ENCODE measurements around the gene EPG5.

Gene EPG5

GRCh38 chr18:45913276-45913675, 53.9 kb downstream of the EPG5 start:
- no peak for DNase-seq

GRCh38 chr18:45910405-45911023, 56.6 kb downstream of the EPG5 start:
- no peak for DNase-seq

GRCh38 chr18:45901654-45902210, 65.4 kb downstream of the EPG5 start:
- no peak for DNase-seq

GRCh38 chr18:45900623-45901022, 66.5 kb downstream of the EPG5 start:
- DNase-seq, result no peak

- no peak for DNase-seq
Measured at GRCh38 chr18:45896991-45897390, 70.1 kb downstream of the EPG5 start.

- no peak for DNase-seq
Measured at GRCh38 chr18:45896452-45896851, 70.7 kb downstream of the EPG5 start.

GRCh38 chr18:45895339-45895738, 71.8 kb downstream of the EPG5 start:
- DNase-seq, result no peak

GRCh38 chr18:45894818-45895217, 72.3 kb downstream of the EPG5 start:
- no peak for DNase-seq

- no peak for DNase-seq
Measured at GRCh38 chr18:45891806-45892205, 75.3 kb downstream of the EPG5 start.

GRCh38 chr18:45890606-45891005, 76.5 kb downstream of the EPG5 start:
- DNase-seq, result no peak

GRCh38 chr18:45889419-45890064, 77.6 kb downstream of the EPG5 start:
- no peak for DNase-seq

- no peak for DNase-seq
Measured at GRCh38 chr18:45887585-45887984, 79.5 kb downstream of the EPG5 start.

GRCh38 chr18:45880876-45881558, 86.1 kb downstream of the EPG5 start:
- no peak for DNase-seq

GRCh38 chr18:45879681-45880655, 87.2 kb downstream of the EPG5 start:
- no peak for DNase-seq

GRCh38 chr18:45877403-45877802, 89.7 kb downstream of the EPG5 start:
- no peak for DNase-seq

GRCh38 chr18:45876161-45876560, 91.0 kb downstream of the EPG5 start:
- no peak for DNase-seq

- DNase-seq, result no peak
Measured at GRCh38 chr18:45874491-45875184, 92.5 kb downstream of the EPG5 start.

- no peak for DNase-seq
Measured at GRCh38 chr18:45871431-45872084, 95.6 kb downstream of the EPG5 start.

- DNase-seq, result no peak
Measured at GRCh38 chr18:45870419-45870818, 96.7 kb downstream of the EPG5 start.

- DNase-seq, result no peak
Measured at GRCh38 chr18:45865466-45865865, 101.7 kb downstream of the EPG5 start.

GRCh38 chr18:45864081-45864480, 103.0 kb downstream of the EPG5 start:
- no peak for DNase-seq

GRCh38 chr18:45863469-45863868, 103.7 kb downstream of the EPG5 start:
- no peak for DNase-seq
